Measurements from ENCODE around the gene HECTD4.

Gene HECTD4

DNA sequence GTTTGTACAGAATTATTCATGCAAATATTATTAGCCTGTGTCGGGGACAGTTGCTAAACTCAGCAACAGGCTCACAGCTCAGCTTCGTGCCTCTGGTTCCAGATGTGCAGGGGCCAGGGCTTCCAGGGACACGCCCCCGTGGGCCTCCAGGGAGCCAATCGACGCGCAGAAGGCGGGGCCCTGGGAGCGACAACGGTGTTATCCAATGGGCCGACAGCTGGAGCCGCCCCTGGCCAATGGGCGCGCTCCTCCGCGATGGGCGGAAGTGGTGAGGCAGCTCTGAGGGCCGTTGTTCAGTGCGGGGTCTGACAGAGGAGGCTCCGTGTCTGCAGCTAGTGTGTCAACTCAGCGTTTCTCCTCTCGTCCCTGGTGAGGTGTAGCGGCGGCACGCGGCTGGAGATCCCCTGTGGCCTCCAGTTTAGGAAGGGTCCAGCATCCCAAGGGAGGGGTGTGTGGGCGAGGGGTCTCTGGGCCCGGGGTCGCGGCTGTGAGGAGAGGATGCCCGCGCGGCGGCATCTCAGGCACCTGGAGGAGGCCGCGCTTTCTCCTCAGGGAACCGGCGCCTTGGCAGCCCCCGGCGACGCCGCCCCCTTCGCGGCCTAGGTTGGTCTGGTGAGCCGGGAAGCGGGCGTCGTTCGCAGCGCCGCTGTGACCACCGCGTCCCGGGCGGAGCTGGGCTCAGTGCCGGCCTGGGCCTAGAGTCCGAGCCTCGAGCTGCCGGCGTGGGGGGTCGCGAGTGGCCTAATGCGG is 256.8 kb downstream of the HECTD4 start, which contains the start of gene TRAFD1:
Gene TRAFD1 (plus strand): TSS at position 311 of the 750 bp plus-strand sequence. CDS start 4,963 bp downstream, outside the sequence.
- peaks cover 34% of the 10 kb centered on the region for H3K4me1 ChIP-seq (ENCODE audit: control insufficient read depth, low read length)

DNA sequence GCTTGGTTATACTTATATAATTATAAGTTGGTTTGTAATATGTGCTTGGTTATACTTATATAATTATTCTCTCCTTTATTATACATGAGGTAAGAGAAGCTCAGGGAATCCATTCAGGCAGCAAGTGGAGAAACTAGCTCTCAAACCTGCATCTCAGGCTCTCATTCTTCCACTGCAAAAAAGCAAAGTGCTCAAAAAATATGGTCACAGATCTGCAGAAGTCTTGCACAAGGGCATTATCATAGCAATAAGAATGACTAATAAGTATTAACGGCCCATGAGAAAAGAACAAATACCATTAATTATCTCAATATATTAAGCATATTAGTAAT is 257.3 kb downstream of the HECTD4 start:
- H3K27ac ChIP-seq (ENCODE audit: low read depth, low read length), result peak overlapping the region; percentile 11; the same call in 1 of the 2 replicates
- peaks cover 27% of the 10 kb centered on the region for H3K79me2 ChIP-seq (ENCODE audit: control insufficient read depth, low read length)
- peak overlapping the region; percentile 91 for H3K4me2 ChIP-seq (ENCODE audit: low read length)
- peaks cover 30% of the 10 kb centered on the region for H3K4me1 ChIP-seq (ENCODE audit: control insufficient read depth, low read length)
- H3F3A ChIP-seq (ENCODE audit: control insufficient read depth, insufficient read depth), result peaks cover 6% of the 10 kb centered on the region
- H4K20me1 ChIP-seq (ENCODE audit: control insufficient read depth, insufficient read depth, low read depth, low read length), result peaks cover 3% of the 10 kb centered on the region; the same call in 1 of the 2 replicates
- H3K4me3 ChIP-seq (ENCODE audit: low read length), result peak overlapping the region; percentile 24
- TF ChIP-seq EZH2phosphoT487 (IDR thresholded peaks at IDR 0.05; ENCODE audit: borderline replicate concordance, low read length), result no peak
- no peak for TF ChIP-seq CTCF (IDR thresholded peaks at IDR 0.05; ENCODE audit: low read depth, low read length, poor library complexity, severe bottlenecking)
- H3K9me2 ChIP-seq (replicated peaks; ENCODE audit: control insufficient read depth, low read length), result no peaks in the 10 kb centered on the region
- no peaks in the 10 kb centered on the region for H3K9me3 ChIP-seq (ENCODE audit: control insufficient read depth, insufficient read depth, low read length)
- no peaks in the 10 kb centered on the region for H3K36me3 ChIP-seq (ENCODE audit: control insufficient read depth, low read length)
- H3K27me3 ChIP-seq (ENCODE audit: control insufficient read depth, low read length), result peaks cover 7% of the 10 kb centered on the region; the same call in 1 of the 2 replicates

More for the DNA sequence above, 256.8 kb downstream of the HECTD4 start, which contains the start of gene TRAFD1:
- Histone ChIP-seq H3F3A (ENCODE audit: control insufficient read depth, insufficient read depth) (peaks cover 11% of the 10 kb centered on the region), H3K9me3 (ENCODE audit: control insufficient read depth, insufficient read depth, low read length) (no peaks in the 10 kb centered on the region), H3K79me2 (ENCODE audit: control insufficient read depth, low read length) (peaks cover 27% of the 10 kb centered on the region), H3K4me3 (ENCODE audit: low read length) (peak within 1 kb of the TSS; percentile 79), H3K4me2 (ENCODE audit: low read length) (peak within 1 kb of the TSS; percentile 91), H3K36me3 (ENCODE audit: control insufficient read depth, low read length) (no peaks in the 10 kb centered on the region), H3K27ac (ENCODE audit: low read depth, low read length) (peak within 1 kb of the TSS; percentile 34), H3K9me2 (replicated peaks; ENCODE audit: control insufficient read depth, low read length) (no peaks in the 10 kb centered on the region), H3K27me3 (ENCODE audit: control insufficient read depth, low read length) (peaks cover 7% of the 10 kb centered on the region; the same call in 1 of the 2 replicates), H4K20me1 (ENCODE audit: control insufficient read depth, insufficient read depth, low read depth, low read length) (peaks cover 3% of the 10 kb centered on the region; the same call in 1 of the 2 replicates)
- TF ChIP-seq EZH2phosphoT487 (IDR thresholded peaks at IDR 0.05; ENCODE audit: borderline replicate concordance, low read length) (no peak), CTCF (IDR thresholded peaks at IDR 0.05; ENCODE audit: low read depth, low read length, poor library complexity, severe bottlenecking) (no peak)

GRCh38 chr12:112122823-112123690 is 259.2 kb downstream of the HECTD4 start:
- Histone ChIP-seq H3K79me2 (ENCODE audit: control insufficient read depth, low read length) (peaks cover 21% of the 10 kb centered on the region), H3K27me3 (ENCODE audit: control insufficient read depth, low read length) (peaks cover 9% of the 10 kb centered on the region; the same call in 1 of the 2 replicates), H3K4me3 (ENCODE audit: low read length) (no peak overlapping the region), H3K36me3 (ENCODE audit: control insufficient read depth, low read length) (no peaks in the 10 kb centered on the region), H3K4me1 (ENCODE audit: control insufficient read depth, low read length) (peaks cover 20% of the 10 kb centered on the region), H3K27ac (ENCODE audit: low read depth, low read length) (no peak overlapping the region), H4K20me1 (ENCODE audit: control insufficient read depth, insufficient read depth, low read depth, low read length) (peaks cover 3% of the 10 kb centered on the region; the same call in 1 of the 2 replicates), H3F3A (ENCODE audit: control insufficient read depth, insufficient read depth) (peaks cover 5% of the 10 kb centered on the region), H3K9me2 (replicated peaks; ENCODE audit: control insufficient read depth, low read length) (no peaks in the 10 kb centered on the region), H3K4me2 (ENCODE audit: low read length) (no peak overlapping the region), H3K9me3 (ENCODE audit: control insufficient read depth, insufficient read depth, low read length) (no peaks in the 10 kb centered on the region)
- TF ChIP-seq CTCF (IDR thresholded peaks at IDR 0.05; ENCODE audit: low read depth, low read length, poor library complexity, severe bottlenecking) (no peak), EZH2phosphoT487 (IDR thresholded peaks at IDR 0.05; ENCODE audit: borderline replicate concordance, low read length) (no peak)
